Coronary artery (tissue), 2 donors: ENCODE measurements around the gene KIFAP3.

Experiments
- DNase-seq: peaks from one replicate; pipeline ENCODE4 v3.0.0-alpha.2; 2017; ENCODE audit warnings: low spot score
- H3K27ac ChIP-seq, 2 donors: fragments of 200-600 bp; sonication (generic); one replicate each; pipeline ENCODE4 v1.5.1; 2016 to 2019
- H3K4me3 ChIP-seq: fragments of 200-600 bp; sonication (generic); 2 replicates; pipeline ENCODE4 v1.5.1; 2016; ENCODE audit warnings: mild to moderate bottlenecking, moderate library complexity
- TF ChIP-seq, protein P1 (sequence below): fragments of 200-600 bp; sonication (generic); IDR thresholded peaks from one replicate; pipeline ENCODE4 v1.5.1; 2019; ENCODE audit warnings: antibody characterized with exemption

Gene KIFAP3

GRCh38 chr1:170001266-170001665 lies 73.2 kb downstream of the KIFAP3 start:
- TF ChIP-seq, protein P1, sequence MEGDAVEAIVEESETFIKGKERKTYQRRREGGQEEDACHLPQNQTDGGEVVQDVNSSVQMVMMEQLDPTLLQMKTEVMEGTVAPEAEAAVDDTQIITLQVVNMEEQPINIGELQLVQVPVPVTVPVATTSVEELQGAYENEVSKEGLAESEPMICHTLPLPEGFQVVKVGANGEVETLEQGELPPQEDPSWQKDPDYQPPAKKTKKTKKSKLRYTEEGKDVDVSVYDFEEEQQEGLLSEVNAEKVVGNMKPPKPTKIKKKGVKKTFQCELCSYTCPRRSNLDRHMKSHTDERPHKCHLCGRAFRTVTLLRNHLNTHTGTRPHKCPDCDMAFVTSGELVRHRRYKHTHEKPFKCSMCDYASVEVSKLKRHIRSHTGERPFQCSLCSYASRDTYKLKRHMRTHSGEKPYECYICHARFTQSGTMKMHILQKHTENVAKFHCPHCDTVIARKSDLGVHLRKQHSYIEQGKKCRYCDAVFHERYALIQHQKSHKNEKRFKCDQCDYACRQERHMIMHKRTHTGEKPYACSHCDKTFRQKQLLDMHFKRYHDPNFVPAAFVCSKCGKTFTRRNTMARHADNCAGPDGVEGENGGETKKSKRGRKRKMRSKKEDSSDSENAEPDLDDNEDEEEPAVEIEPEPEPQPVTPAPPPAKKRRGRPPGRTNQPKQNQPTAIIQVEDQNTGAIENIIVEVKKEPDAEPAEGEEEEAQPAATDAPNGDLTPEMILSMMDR: no peak
- H3K4me3 ChIP-seq: no peak overlapping the region
- no peak for DNase-seq
- no peak overlapping the region for H3K27ac ChIP-seq

GRCh38 chr1:169999761-170000160 lies 74.7 kb downstream of the KIFAP3 start:
- Histone ChIP-seq H3K27ac (peak overlapping the region in 1 of 2 donors; percentile 47), H3K4me3 (no peak overlapping the region)
- DNase-seq: no peak
- TF ChIP-seq, protein P1: no peak

DNA sequence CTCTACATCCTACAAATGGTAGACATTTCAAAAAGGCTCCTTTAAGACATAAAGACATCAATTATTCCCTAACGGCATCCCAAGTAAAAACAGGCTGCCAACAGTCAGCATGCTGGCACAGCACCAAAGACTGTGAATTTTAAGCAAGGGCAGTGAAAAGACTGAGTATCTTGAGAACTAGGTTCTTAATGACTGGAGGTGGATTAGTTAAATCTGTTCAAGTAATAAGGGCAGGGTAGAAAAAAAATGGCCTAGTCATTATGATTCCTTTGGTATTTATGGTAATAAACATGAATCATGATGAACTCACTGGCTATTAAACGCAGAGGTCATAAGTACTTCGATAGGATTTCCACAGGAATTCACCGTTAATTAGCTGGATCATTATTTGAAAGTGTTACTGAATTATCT lies 75.2 kb downstream of the KIFAP3 start:
- TF ChIP-seq, protein P1: no peak
- peak overlapping the region in 1 of 2 donors; percentile 47 for H3K27ac ChIP-seq
- H3K4me3 ChIP-seq: no peak overlapping the region
- no peak for DNase-seq

DNA sequence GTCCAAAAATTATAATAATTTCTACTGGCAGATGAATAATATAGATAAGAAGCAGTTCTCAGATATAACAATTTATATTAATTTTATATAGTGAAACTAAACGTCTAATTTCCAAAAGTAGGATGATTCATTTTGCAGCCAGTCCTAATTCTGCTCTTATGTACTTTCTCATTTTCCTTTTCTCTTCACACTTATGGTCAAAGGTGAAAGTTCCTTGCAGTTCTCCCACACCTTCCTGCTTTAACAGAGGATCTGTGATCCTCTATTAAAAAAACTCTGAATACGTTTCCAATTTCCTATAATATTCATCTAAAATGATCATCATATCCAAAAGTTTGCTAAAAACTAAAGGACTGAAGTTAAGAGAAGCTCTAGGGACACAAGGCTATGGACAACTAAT lies 78.5 kb downstream of the KIFAP3 start:
- DNase-seq: no peak
- H3K4me3 ChIP-seq: no peak overlapping the region

DNA sequence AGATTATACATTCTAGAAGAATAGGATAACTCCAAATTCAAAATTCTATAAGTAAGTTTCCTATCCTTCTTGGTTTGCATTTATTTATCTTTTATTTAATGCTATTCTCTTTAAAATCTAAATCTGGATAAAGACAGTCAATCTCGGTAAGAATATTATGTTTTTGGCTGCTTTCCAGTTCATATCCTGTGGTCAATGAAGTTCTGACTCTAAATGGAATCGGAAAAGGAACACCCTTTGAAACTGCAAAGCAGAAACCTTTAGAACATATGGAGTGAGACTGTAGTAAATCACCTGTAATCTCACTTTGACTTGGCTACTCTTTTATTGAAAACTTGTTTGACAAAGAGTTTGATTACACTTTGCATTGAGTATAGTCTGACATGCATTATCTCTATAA lies 85.2 kb downstream of the KIFAP3 start:
- H3K4me3 ChIP-seq: no peak overlapping the region
- H3K27ac ChIP-seq: no peak overlapping the region
- TF ChIP-seq, protein P1: no peak
- DNase-seq: no peak

More for the DNA sequence above, 78.5 kb downstream of the KIFAP3 start:
- H3K27ac ChIP-seq: no peak overlapping the region
- TF ChIP-seq, protein P1: no peak

GRCh38 chr1:169985757-169986156 lies 88.7 kb downstream of the KIFAP3 start:
- TF ChIP-seq, protein P1: no peak
- no peak overlapping the region for H3K27ac ChIP-seq
- no peak overlapping the region for H3K4me3 ChIP-seq
- no peak for DNase-seq

DNA sequence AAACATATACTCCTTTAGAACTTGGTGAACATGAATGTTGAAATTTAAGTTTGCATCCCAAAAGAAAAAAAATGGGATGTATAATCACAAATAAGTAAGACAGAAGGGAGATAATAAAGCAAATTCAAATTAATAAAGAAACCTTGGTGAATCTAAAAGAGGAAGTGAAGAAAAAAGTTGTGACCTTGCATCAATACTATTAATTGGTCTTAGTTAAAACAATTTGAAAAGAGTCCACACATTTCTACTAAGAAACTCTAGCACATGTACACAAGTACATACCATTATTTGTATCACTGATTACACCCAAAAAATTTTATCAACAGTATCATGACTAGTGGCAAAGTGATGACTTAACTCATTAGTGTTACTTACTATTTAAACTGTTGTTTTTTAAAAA lies 100.4 kb downstream of the KIFAP3 start:
- TF ChIP-seq, protein P1: no peak
- Histone ChIP-seq H3K27ac (no peak overlapping the region), H3K4me3 (no peak overlapping the region)
- no peak for DNase-seq
